Measurements from ENCODE around the gene TTC12.

TTC12 gene

GRCh38 chr11:113363996-113364641, 49.7 kb downstream of the TTC12 start:
- in situ Hi-C loops (cut with MboI; ENCODE audit: low sequenced_read_pairs) = no loop called here

DNA sequence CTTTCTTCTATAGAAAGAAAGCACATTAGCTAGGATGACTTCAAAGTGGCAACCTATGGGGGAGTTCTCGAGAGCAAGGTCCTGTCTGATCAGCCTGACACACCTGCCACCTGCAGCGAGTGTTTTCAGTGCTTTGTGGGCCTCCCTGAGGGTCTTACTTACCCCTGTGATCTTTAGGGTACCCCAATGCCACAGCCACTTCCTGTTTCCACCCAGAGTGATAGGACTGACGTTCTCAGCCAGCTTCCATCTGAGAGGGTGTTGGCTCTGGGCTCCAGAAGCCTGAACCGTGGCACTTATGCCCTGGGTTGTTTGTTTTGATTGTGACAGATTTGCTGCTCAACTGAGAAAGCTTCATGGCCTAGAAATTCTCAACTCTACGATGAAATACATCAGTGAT, 51.5 kb downstream of the TTC12 start:
- in situ Hi-C loops (cut with MboI; ENCODE audit: low sequenced_read_pairs) = no loop called here

- in situ Hi-C loops (cut with MboI; ENCODE audit: low sequenced_read_pairs) = no loop called here
Observed at GRCh38 chr11:113369411-113369810, 55.0 kb downstream of the TTC12 start.

GRCh38 chr11:113370634-113371033, 56.3 kb downstream of the TTC12 start:
- in situ Hi-C loops (cut with MboI; ENCODE audit: low sequenced_read_pairs) = no loop called here

GRCh38 chr11:113372309-113372708, 57.9 kb downstream of the TTC12 start:
- in situ Hi-C loops (cut with MboI; ENCODE audit: low sequenced_read_pairs) = no loop called here

- in situ Hi-C loops (cut with MboI; ENCODE audit: low sequenced_read_pairs) = no loop called here
Observed at GRCh38 chr11:113373306-113373705, 58.9 kb downstream of the TTC12 start.

GRCh38 chr11:113373981-113374560, 59.7 kb downstream of the TTC12 start:
- in situ Hi-C loops (cut with MboI; ENCODE audit: low sequenced_read_pairs) = no loop called here

DNA sequence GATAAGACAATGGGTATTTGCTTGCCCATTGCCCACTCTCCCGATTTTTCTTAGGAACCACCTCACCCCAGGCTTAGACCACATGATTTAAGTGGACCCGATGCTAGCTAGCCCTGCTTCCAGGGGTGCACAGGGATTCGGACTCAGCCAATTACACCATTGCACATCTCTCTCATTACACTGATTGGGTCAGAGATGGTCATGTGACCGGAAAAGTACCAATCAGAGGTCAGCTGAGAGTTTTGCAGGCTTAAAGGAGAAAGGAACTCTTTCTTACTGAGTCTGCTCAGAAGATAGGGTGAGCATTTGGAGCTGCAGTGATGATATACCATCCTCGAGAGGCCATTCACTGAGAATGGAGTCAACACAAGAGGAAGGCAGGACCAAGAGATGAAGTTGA, 61.0 kb downstream of the TTC12 start:
- in situ Hi-C loops (cut with MboI; ENCODE audit: low sequenced_read_pairs) = no loop called here

- in situ Hi-C loops (cut with MboI; ENCODE audit: low sequenced_read_pairs) = no loop called here
Observed at GRCh38 chr11:113376156-113376555, 61.8 kb downstream of the TTC12 start.

DNA sequence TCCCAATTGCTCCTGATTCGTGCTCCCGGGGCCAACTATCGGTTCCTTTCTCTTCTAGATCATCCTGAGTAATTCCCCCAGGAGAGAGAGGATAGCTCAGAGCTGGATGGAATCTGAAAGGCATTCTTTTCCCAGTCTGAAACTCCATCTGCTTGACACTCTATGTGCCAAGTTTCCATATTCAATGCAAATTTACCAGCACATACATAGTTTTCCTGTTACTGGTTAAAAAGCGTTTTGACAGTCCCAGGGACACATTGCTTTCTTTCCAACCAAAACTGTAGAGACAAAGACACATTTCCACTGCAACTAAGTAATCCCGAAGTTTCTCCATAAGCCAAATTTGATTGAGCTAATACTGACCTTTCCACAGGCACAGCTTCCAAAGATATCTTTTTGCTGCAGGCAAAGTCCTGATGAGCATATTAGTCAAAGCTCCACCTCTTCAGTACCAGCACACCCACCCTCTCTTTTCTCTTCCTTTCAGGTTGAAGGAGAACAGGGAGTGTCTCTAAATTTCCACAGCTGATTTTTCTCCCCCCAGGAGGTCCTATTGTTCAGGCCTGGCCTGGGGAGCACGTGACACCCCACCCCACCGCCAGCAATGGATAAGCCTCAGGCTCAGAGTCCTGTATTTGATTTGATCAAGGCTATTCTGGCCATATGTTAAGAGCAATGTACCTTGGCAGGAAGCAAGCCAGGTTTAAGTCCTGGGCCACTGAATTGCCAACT, 63.5 kb downstream of the TTC12 start:
- in situ Hi-C loops (cut with MboI; ENCODE audit: low sequenced_read_pairs) = no loop called here

- in situ Hi-C loops (cut with MboI; ENCODE audit: low sequenced_read_pairs) = no loop called here
Observed at GRCh38 chr11:113378692-113379091, 64.3 kb downstream of the TTC12 start.

- in situ Hi-C loops (cut with MboI; ENCODE audit: low sequenced_read_pairs) = no loop called here
Observed at GRCh38 chr11:113382121-113382520, 67.7 kb downstream of the TTC12 start.

DNA sequence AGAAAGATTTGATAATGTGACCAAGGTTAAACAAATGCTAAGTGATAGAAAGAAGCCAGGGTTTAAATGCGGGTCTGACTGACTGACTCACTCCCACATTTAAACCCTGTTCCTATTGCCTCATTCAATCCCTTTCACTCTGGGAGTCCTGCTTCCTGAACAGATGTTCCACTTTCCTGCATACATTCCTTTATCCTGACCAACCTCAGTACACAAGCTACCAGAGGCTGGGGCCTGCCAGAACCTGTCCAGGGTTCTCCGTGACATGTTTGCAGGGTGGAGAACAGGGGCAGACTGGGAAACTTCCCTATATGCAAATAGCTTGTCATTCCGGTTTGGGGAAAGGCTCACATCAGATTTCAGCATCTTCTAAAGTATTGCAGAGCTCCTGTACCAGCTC, 70.2 kb downstream of the TTC12 start:
- in situ Hi-C loops (cut with MboI; ENCODE audit: low sequenced_read_pairs) = no loop called here

GRCh38 chr11:113385749-113386148, 71.4 kb downstream of the TTC12 start:
- in situ Hi-C loops (cut with MboI; ENCODE audit: low sequenced_read_pairs) = no loop called here

- in situ Hi-C loops (cut with MboI; ENCODE audit: low sequenced_read_pairs) = no loop called here
Observed at GRCh38 chr11:113386866-113387265, 72.5 kb downstream of the TTC12 start.

GRCh38 chr11:113387605-113388211, 73.3 kb downstream of the TTC12 start, which contains the start of gene ANKK1:
ANKK1 (plus strand) TSS chr11:113387779; CDS start chr11:113387885, 106 bp downstream.
- in situ Hi-C loops (cut with MboI; ENCODE audit: low sequenced_read_pairs) = no loop called here

DNA sequence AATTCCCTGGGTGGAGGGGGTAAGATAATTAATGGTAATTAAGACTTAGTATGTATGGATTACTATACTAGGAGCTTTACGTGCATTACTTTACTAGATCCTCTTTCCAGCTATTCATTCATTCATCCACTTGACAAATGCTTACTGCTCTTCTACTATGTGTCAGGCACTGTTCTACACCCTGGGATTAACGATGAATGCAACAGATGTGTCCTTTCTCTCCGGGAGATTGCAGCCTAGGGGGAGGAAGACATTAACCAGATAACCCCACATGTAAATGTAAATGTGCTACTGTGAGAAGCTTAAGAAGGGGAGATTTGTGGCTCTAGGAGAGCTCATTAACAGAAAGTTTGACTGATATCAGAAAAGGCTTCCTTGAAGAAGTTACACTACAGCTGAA, 74.9 kb downstream of the TTC12 start:
- in situ Hi-C loops (cut with MboI; ENCODE audit: low sequenced_read_pairs) = no loop called here

- in situ Hi-C loops (cut with MboI; ENCODE audit: low sequenced_read_pairs) = no loop called here
Observed at GRCh38 chr11:113392236-113392921, 78.0 kb downstream of the TTC12 start.

- in situ Hi-C loops (cut with MboI; ENCODE audit: low sequenced_read_pairs) = no loop called here
Observed at GRCh38 chr11:113393501-113393985, 79.2 kb downstream of the TTC12 start.

GRCh38 chr11:113394919-113395318, 80.5 kb downstream of the TTC12 start:
- in situ Hi-C loops (cut with MboI; ENCODE audit: low sequenced_read_pairs) = no loop called here

- in situ Hi-C loops (cut with MboI; ENCODE audit: low sequenced_read_pairs) = no loop called here
Observed at GRCh38 chr11:113395782-113396336, 81.5 kb downstream of the TTC12 start.

All from HL-60/S4 treated with phorbol 12-myristate 13-acetate at 8.2 ng/mL for 4 days and 3 days (cell line).